HCT116 (cell line): ENCODE data around the gene PLD1. TPM values are rescaled to one million over a fixed set of nuclear protein-coding genes. Genes with fewer than 3 reads are reported as not detected.

Experiments used
- ATAC-seq: fragments of 200-7000 bp; cut with Tn5 transposase; 2 replicates; pipeline ENCODE4 v1.9.1; 2020; ENCODE audit warnings: mild to moderate bottlenecking, moderate library complexity
- BruUV-seq: library from RNA; stranded (reverse); fragments of 400-500 nt; replicated peaks from 2 replicates; lab custom pipeline; 2021; lab: Mats Ljungman, UMichigan
- CTCF ChIA-PET: fragments of 300-600 bp; sonication (Branson Sonifier 250); formaldehyde crosslinking; loops from one replicate; lab custom pipeline; 2021; ENCODE audit warnings: antibody characterized with exemption; lab: Charles Lee
- POLR2A ChIA-PET: fragments of 300-600, 350-600 bp; sonication (Branson Sonifier 250); formaldehyde crosslinking; loops from one replicate; lab custom pipeline; 2021; ENCODE audit warnings: antibody characterized with exemption; lab: Charles Lee
- RAD21 ChIA-PET, 2 experiments: fragments of 300-600 bp; sonication (Branson Sonifier 250); formaldehyde crosslinking; loops; one replicate each; lab custom pipeline; 2023; ENCODE audit warnings: low total read pairs in 2 of 2; ENCODE audit not compliant: uncharacterized antibody in 2 of 2, unreplicated experiment in 2 of 2, low non-redundant PET in 1 of 2; lab: Charles Lee
- DNase-seq: peaks from one replicate; pipeline ENCODE4 v3.0.0-alpha.2; 2010; ENCODE audit warnings: low read depth, low spot score
- H2AFZ ChIP-seq: fragments of 200-600 bp; shearing (Covaris generic), sonication (generic); 2 replicates; pipeline ENCODE4 v1.6.1; 2017; ENCODE audit warnings: low read depth, mixed run types, mixed read lengths, antibody characterized with exemption, low read length; ENCODE audit not compliant: poor library complexity, severe bottlenecking
- H3K27ac ChIP-seq: 2 replicates; pipeline ENCODE4 v1.5.1; 2012; ENCODE audit warnings: low read depth, low read length
- H3K27me3 ChIP-seq: fragments of 200-600 bp; sonication (generic); 2 replicates; pipeline ENCODE4 v1.6.1; 2016; ENCODE audit warnings: mixed run types, low read length, mixed read lengths; ENCODE audit not compliant: insufficient read depth
- H3K36me3 ChIP-seq, 2 experiments: fragments of 200-500 bp in 1 of 2; fragments of 200-600 bp in 1 of 2; sonication (Bioruptor generic) in 1 of 2; sonication (generic) in 1 of 2; 2 replicates each; pipeline versions ENCODE4 v1.5.1 to v1.6.1; 2014 to 2016; ENCODE audit warnings: low read length in 2 of 2, inconsistent platforms in 1 of 2, mixed read lengths in 1 of 2, mixed run types in 1 of 2; ENCODE audit not compliant: insufficient read depth in 2 of 2, control insufficient read depth in 1 of 2
- H3K4me1 ChIP-seq, 2 experiments: fragments of 200-600 bp in 1 of 2; sonication (generic) in 1 of 2; 2 replicates each; pipeline versions ENCODE4 v1.5.1 to v1.6.1; 2012 to 2017; ENCODE audit warnings: low read length in 2 of 2, inconsistent platforms in 1 of 2, mild to moderate bottlenecking in 1 of 2, mixed read lengths in 1 of 2, mixed run types in 1 of 2, moderate library complexity in 1 of 2; ENCODE audit not compliant: insufficient read depth in 2 of 2, control insufficient read depth in 1 of 2
- H3K4me2 ChIP-seq: fragments of 200-600 bp; sonication (generic); 2 replicates; pipeline ENCODE4 v1.6.1; 2017; ENCODE audit warnings: mixed run types, low read length, mixed read lengths
- H3K4me3 ChIP-seq, 2 experiments: fragments of 200-600 bp in 1 of 2; sonication (generic) in 1 of 2; replicated peaks in 1 of 2; 2 replicates each; pipeline ENCODE4 v1.5.1; 2011 to 2016; ENCODE audit warnings: low read length in 2 of 2, control low read depth in 1 of 2, low read depth in 1 of 2, mild to moderate bottlenecking in 1 of 2, mixed read lengths in 1 of 2, mixed run types in 1 of 2
- H3K79me2 ChIP-seq: fragments of 200-600 bp; sonication (generic); 2 replicates; pipeline ENCODE4 v1.6.1; 2017; ENCODE audit warnings: mild to moderate bottlenecking, mixed run types, low read length, moderate library complexity, mixed read lengths; ENCODE audit not compliant: insufficient read depth
- H3K9ac ChIP-seq: fragments of 200-600 bp; sonication (generic); 2 replicates; pipeline ENCODE4 v1.6.1; 2016; ENCODE audit warnings: low read length, mixed read lengths
- H3K9me2 ChIP-seq: fragments of 200-600 bp; sonication (generic), shearing (Covaris generic); 2 replicates; pipeline ENCODE4 v1.6.1; 2017; ENCODE audit warnings: mixed run types, mild to moderate bottlenecking, moderate library complexity; ENCODE audit not compliant: insufficient read depth
- H3K9me3 ChIP-seq, 2 experiments: fragments of 200-500 bp in 1 of 2; fragments of 200-600 bp in 1 of 2; sonication (Bioruptor generic) in 1 of 2; sonication (generic) in 1 of 2; 2 replicates each; pipeline ENCODE4 v1.6.1; 2014 to 2017; ENCODE audit warnings: low read length in 2 of 2, mixed read lengths in 2 of 2, inconsistent platforms in 1 of 2, low read depth in 1 of 2, mild to moderate bottlenecking in 1 of 2, mixed run types in 1 of 2, moderate library complexity in 1 of 2; ENCODE audit not compliant: control insufficient read depth in 1 of 2, insufficient read depth in 1 of 2
- H4K20me1 ChIP-seq: fragments of 200-600 bp; sonication (generic), shearing (Covaris generic); 2 replicates; pipeline ENCODE4 v1.6.1; 2017; ENCODE audit warnings: mixed run types, mild to moderate bottlenecking, moderate library complexity; ENCODE audit not compliant: insufficient read depth
- CBX3 ChIP-seq: IDR thresholded peaks from 2 replicates; pipeline ENCODE4 v1.6.1; 2012; ENCODE audit warnings: low read depth
- CEBPB ChIP-seq: IDR thresholded peaks from 2 replicates; pipeline ENCODE4 v1.6.1; 2012; ENCODE audit warnings: low read depth
- EZH2 ChIP-seq: fragments of 200-600 bp; sonication (generic); IDR thresholded peaks from 2 replicates; pipeline ENCODE4 v1.6.1; 2017; ENCODE audit warnings: antibody characterized with exemption, mixed run types
- FOSL1 ChIP-seq: IDR thresholded peaks from 2 replicates; pipeline ENCODE4 v1.6.1; 2012; ENCODE audit warnings: low read depth
- MAX ChIP-seq: IDR thresholded peaks from 2 replicates; pipeline ENCODE4 v1.6.1; 2012
- POLR2A ChIP-seq: IDR thresholded peaks from 2 replicates; pipeline ENCODE4 v1.7.0; 2011; ENCODE audit warnings: borderline replicate concordance; ENCODE audit not compliant: insufficient read depth, insufficient read length; ENCODE audit errors: extremely low read depth
- POLR2AphosphoS5 ChIP-seq: IDR thresholded peaks from 2 replicates; pipeline ENCODE4 v1.6.1; 2011; ENCODE audit warnings: mild to moderate bottlenecking, low read depth, low read length, moderate library complexity
- RAD21 ChIP-seq: IDR thresholded peaks from 2 replicates; pipeline ENCODE4 v1.6.1; 2012; ENCODE audit warnings: low read depth, mild to moderate bottlenecking
- TCF7L2 ChIP-seq: IDR thresholded peaks from 2 replicates; pipeline ENCODE4 v1.7.0; 2011; ENCODE audit warnings: borderline replicate concordance, inconsistent platforms; ENCODE audit not compliant: insufficient read depth, insufficient read length; ENCODE audit errors: extremely low read depth
- YY1 ChIP-seq: IDR thresholded peaks from 2 replicates; pipeline ENCODE4 v1.6.1; 2011; ENCODE audit warnings: low read length, low read depth, moderate library complexity, mild to moderate bottlenecking; ENCODE audit not compliant: insufficient replicate concordance; ENCODE audit errors: extremely low read depth
- ZFX ChIP-seq: fragments of 450-650 bp; IDR thresholded peaks from 2 replicates; pipeline ENCODE4 v1.6.1; 2017
- intact Hi-C: fragments of 100-400 bp; cut with micrococcal nuclease; formaldehyde crosslinking; loops from 2 replicates; pipeline ENCODE4 v1.10.0; 2022
- total RNA-seq: library from RNA; stranded (reverse); gene quantifications from one replicate; pipeline ENCODE4 v1.2.1, GENCODE V29; 2021; ENCODE audit not compliant: unreplicated experiment

PLD1 gene
- total RNA-seq, 1 experiment from 2014 or later, result 8.4 TPM

GRCh38 chr3:171712171-171712938 lies 97.9 kb downstream of the PLD1 start:
- H3K79me2 ChIP-seq, result no peaks in the 10 kb centered on the region
- no TSS peak for BruUV-seq
- no peaks in the 10 kb centered on the region for H3K36me3 ChIP-seq
- no peaks in the 10 kb centered on the region for H3K27me3 ChIP-seq
- no peaks in the 10 kb centered on the region for H3K9me2 ChIP-seq
- ChIA-PET CTCF (no interaction called here), POLR2A (no interaction called here), RAD21 (no interaction called here)
- H3K4me3 ChIP-seq, result no peak overlapping the region
- H3K27ac ChIP-seq, result no peak overlapping the region
- H3K4me2 ChIP-seq, result no peak overlapping the region
- no peak overlapping the region for H2AFZ ChIP-seq
- H3K9ac ChIP-seq, result no peak overlapping the region
- H4K20me1 ChIP-seq, result no peaks in the 10 kb centered on the region
- DNase-seq (no peak), ATAC-seq (no peak)
- H3K4me1 ChIP-seq, result no peaks in the 10 kb centered on the region; a peak in 1 of 4 replicates
- peaks cover 0 to 6% of the 10 kb centered on the region in 2 experiments; a peak in 1 of 4 replicates for H3K9me3 ChIP-seq
- TF ChIP-seq ZFX (no peak), POLR2AphosphoS5 (no peak), TCF7L2 (no peak), EZH2 (no peak), CEBPB (no peak), YY1 (no peak), MAX (no peak)
- intact Hi-C loops, result no loop called here

GRCh38 chr3:171711461-171712170 lies 98.7 kb downstream of the PLD1 start:
- Histone ChIP-seq H3K4me1 (no peaks in the 10 kb centered on the region; a peak in 1 of 4 replicates), H4K20me1 (no peaks in the 10 kb centered on the region), H3K27ac (no peak overlapping the region), H3K9me3 (peaks cover 0 to 6% of the 10 kb centered on the region in 2 experiments; a peak in 1 of 4 replicates), H3K27me3 (no peaks in the 10 kb centered on the region), H3K9me2 (no peaks in the 10 kb centered on the region), H3K36me3 (no peaks in the 10 kb centered on the region), H3K79me2 (no peaks in the 10 kb centered on the region), H3K4me3 (no peak overlapping the region), H2AFZ (no peak overlapping the region), H3K9ac (no peak overlapping the region), H3K4me2 (no peak overlapping the region)
- ATAC-seq (no peak), DNase-seq (no peak)
- ChIA-PET POLR2A (no interaction called here), CTCF (no interaction called here), RAD21 (no interaction called here)
- intact Hi-C loops, result no loop called here
- no TSS peak for BruUV-seq
- TF ChIP-seq CBX3 (no peak), FOSL1 (no peak), MAX (no peak), RAD21 (no peak), POLR2A (no peak)
